Erythroblast (primary cell): ENCODE measurements around the gene PLEKHG3.

Experiments
- GATA1 ChIP-seq: IDR thresholded peaks from 2 replicates; pipeline ENCODE4 v1.6.1; 2011; ENCODE audit warnings: low read depth, mild to moderate bottlenecking, control low read depth, low read length, moderate library complexity
- POLR2A ChIP-seq: IDR thresholded peaks from 2 replicates; pipeline ENCODE4 v1.6.1; 2011; ENCODE audit warnings: mild to moderate bottlenecking, low read length

DNA sequence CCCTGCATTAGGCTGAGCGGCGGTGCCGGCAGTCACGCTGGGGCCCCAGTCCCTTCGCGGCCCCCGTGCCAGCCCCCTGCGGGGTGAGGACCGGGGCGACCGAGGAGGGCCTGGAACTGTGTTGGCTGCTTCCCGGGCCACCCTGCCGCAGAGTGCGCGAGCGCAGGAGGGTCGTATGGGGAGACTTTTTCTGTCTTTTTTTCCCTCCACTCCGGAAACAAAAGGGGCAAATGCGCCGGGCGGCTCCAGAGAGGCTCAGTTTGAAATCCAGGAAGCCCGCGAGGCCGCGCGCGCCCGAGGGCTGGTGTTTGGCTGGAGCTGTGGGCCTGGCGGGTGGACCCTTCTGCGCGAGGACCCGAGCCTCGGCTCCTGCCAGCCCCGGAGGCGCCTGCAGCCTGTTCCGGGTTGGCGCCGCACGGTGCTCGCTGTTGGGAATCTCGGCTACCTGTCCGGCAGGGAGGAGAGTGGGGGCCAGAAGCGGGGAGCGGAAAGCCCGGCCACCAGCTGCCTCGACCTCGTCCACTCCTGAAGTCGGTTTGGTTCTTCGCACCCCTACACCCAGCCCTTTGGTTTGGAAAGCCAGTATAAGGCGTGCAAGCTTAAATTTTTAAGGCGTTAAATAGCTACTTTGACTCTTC is 638 bp downstream of the PLEKHG3 start:
- TF ChIP-seq POLR2A: no peak
- no peak for TF ChIP-seq GATA1
